AG09319 (cell line): Measurements from ENCODE around the gene DPPA2.
"Not testable (repeated sequence)": the region's sequence is repeated elsewhere in the genome, so short reads cannot be mapped to it uniquely, and the experiment has no call there.

Experiments
- DNase-seq: peaks from one replicate; pipeline ENCODE4 v3.0.0-alpha.2; 2010; ENCODE audit warnings: low read depth; ENCODE audit errors: extremely low read depth
- CTCF ChIP-seq: IDR thresholded peaks from 2 replicates; pipeline ENCODE4 v1.5.1; 2011; ENCODE audit warnings: low read depth, mild to moderate bottlenecking, inconsistent platforms, low read length, moderate library complexity

DPPA2 gene

GRCh38 chr3:109316162-109316730, at the start of gene DPPA2:
TSS of gene DPPA2 (minus strand) at chr3:109316517. CDS start at chr3:109314542, 1,975 bp downstream.
- TF ChIP-seq CTCF = no peak
- no peak for DNase-seq

- TF ChIP-seq CTCF = no peak
These were observed 47.8 kb upstream of the DPPA2 start for GRCh38 chr3:109364088-109364487.

GRCh38 chr3:109363634-109364033, 47.3 kb upstream of the DPPA2 start:
- no peak for DNase-seq
- TF ChIP-seq CTCF = no peak

More at GRCh38 chr3:109364088-109364487, 47.8 kb upstream of the DPPA2 start:
- DNase-seq = no peak

- DNase-seq = no peak
- no peak for TF ChIP-seq CTCF
These were observed 46.5 kb upstream of the DPPA2 start for GRCh38 chr3:109362823-109363222.

- not testable (repeated sequence) for DNase-seq
These were observed 42.5 kb upstream of the DPPA2 start for GRCh38 chr3:109358809-109359208.

- no peak for DNase-seq
- TF ChIP-seq CTCF = no peak
These were observed 40.3 kb upstream of the DPPA2 start for GRCh38 chr3:109356442-109357155.

GRCh38 chr3:109355625-109356441, 39.5 kb upstream of the DPPA2 start:
- no peak for TF ChIP-seq CTCF
- no peak for DNase-seq
